Measurements from ENCODE around the gene PROSER2. TPM values are rescaled to one million over a fixed set of nuclear protein-coding genes. Genes with fewer than 3 reads are reported as not detected.

Gene PROSER2
- total and polyA plus RNA-seq, 9 of the 15 experiments (the other 6 are each of a cell fraction or from before 2014, with no cell fraction given) = 0.62 to 14.8 (median 2.9) TPM

GRCh38 chr10:11877591-11877905, 54.4 kb downstream of the PROSER2 start:
- FAIRE-seq (no peak), ATAC-seq (no peak), DNase-seq (ENCODE audit: extremely low read depth in 1 of 4, low spot score in 3 of 4) (no peak)
- Histone ChIP-seq H4K20me1 (replicated peaks; ENCODE audit: control insufficient read depth, insufficient read depth, low read length) (peaks cover 17% of the 10 kb centered on the region), H2AFZ (ENCODE audit: low read depth, low read length) (no peak overlapping the region), H3K9me3 (replicated peaks; ENCODE audit: control insufficient read depth, insufficient read depth, low read depth, low read length) (no peaks in the 10 kb centered on the region), H3K9me1 (ENCODE audit: control insufficient read depth, insufficient read depth, low read length) (no peaks in the 10 kb centered on the region), H3K36me3 (ENCODE audit: control insufficient read depth, insufficient read depth, low read length) (peaks cover 8% of the 10 kb centered on the region; the same call in 1 of the 3 replicates), H3K4me2 (ENCODE audit: insufficient read depth, low read length) (no peak overlapping the region), H3K79me2 (ENCODE audit: control insufficient read depth, insufficient read depth, low read length) (peaks cover 90% of the 10 kb centered on the region), H3K4me1 (replicated peaks in 1 of 2; ENCODE audit: control insufficient read depth in 2 of 2, insufficient read depth in 2 of 2, low read length in 2 of 2) (peaks cover 33 to 86% of the 10 kb centered on the region in 2 experiments), H3K27me3 (ENCODE audit: control insufficient read depth in 2 of 2, insufficient read depth in 2 of 2, low read length in 2 of 2) (no peaks in the 10 kb centered on the region), H3K4me3 (no peak overlapping the region), H3K27ac (ENCODE audit: extremely low read depth, low read depth, low read length) (no peak overlapping the region), H3K9ac (ENCODE audit: insufficient read depth in 1 of 2, low read depth in 2 of 2, low read length in 2 of 2) (peak overlapping the region in 1 of 2 experiments; percentile 57; a peak in 1 of 4 replicates)
- TF ChIP-seq RREB1 (CRISPR knock-in tag; IDR thresholded peaks at IDR 0.05) = no peak
- no peak for TF ChIP-seq SNRNP70 (optimal IDR thresholded peaks at IDR 0.05; ENCODE audit: low read depth, low read length)
- no peak for TF ChIP-seq ZNF143 (CRISPR knock-in tag; IDR thresholded peaks at IDR 0.05)
- 79% methylated on average over 12 of the region's 13 CpGs for WGBS (ENCODE audit: insufficient coverage, low coverage, missing lambda C conversion rate)
- POLR2A ChIA-PET = interaction anchor here (1.0 kb wide), 1 partner anchor 15 kb away, joined by 7 read pairs; no protein-coding TSS in a partner anchor
- intact Hi-C loops (cut with micrococcal nuclease) = no loop called here
- no TSS peak for BruUV-seq (replicated peaks)
- in situ Hi-C loops (cut with MboI) = no loop called here
- CTCF ChIA-PET (ENCODE audit: low intra/inter-chr PET ratio) = no interaction called here
